GM19395 (cell line): Measurements from ENCODE around the gene MTHFD1L.

ENCODE experiments used
- ATAC-seq: cut with Tn5 transposase; IDR thresholded peaks from one replicate; pipeline ENCODE4 v1.9.1; 2021; ENCODE audit warnings: mild to moderate bottlenecking, moderate library complexity; ENCODE audit not compliant: unreplicated experiment

The MTHFD1L gene

GRCh38 chr6:150931405-150931804 is 65.9 kb downstream of the MTHFD1L start:
- ATAC-seq = no peak

GRCh38 chr6:150932996-150933395 is 67.5 kb downstream of the MTHFD1L start:
- ATAC-seq = no peak

- ATAC-seq = no peak
Measured at GRCh38 chr6:150934380-150934779, 68.9 kb downstream of the MTHFD1L start.

- ATAC-seq = no peak
Measured at GRCh38 chr6:150936021-150936555, 70.6 kb downstream of the MTHFD1L start.

- no peak for ATAC-seq
Measured at GRCh38 chr6:150937132-150937906, 71.8 kb downstream of the MTHFD1L start.

- ATAC-seq = no peak
Measured at GRCh38 chr6:150939399-150939798, 73.9 kb downstream of the MTHFD1L start.

- ATAC-seq = no peak
Measured at GRCh38 chr6:150940941-150941340, 75.4 kb downstream of the MTHFD1L start.

- no peak for ATAC-seq
Measured at GRCh38 chr6:150949526-150949925, 84.0 kb downstream of the MTHFD1L start.

GRCh38 chr6:150953851-150954250 is 88.3 kb downstream of the MTHFD1L start:
- no peak for ATAC-seq

GRCh38 chr6:150959166-150959565 is 93.7 kb downstream of the MTHFD1L start:
- ATAC-seq = no peak

- ATAC-seq = no peak
Measured at GRCh38 chr6:150962436-150962835, 96.9 kb downstream of the MTHFD1L start.

GRCh38 chr6:150964765-150965164 is 99.3 kb downstream of the MTHFD1L start:
- ATAC-seq = no peak

GRCh38 chr6:150966786-150967185 is 101.3 kb downstream of the MTHFD1L start:
- no peak for ATAC-seq

- no peak for ATAC-seq
Measured at GRCh38 chr6:150967381-150967780, 101.9 kb downstream of the MTHFD1L start.

- no peak for ATAC-seq
Measured at GRCh38 chr6:150967910-150968309, 102.4 kb downstream of the MTHFD1L start.

GRCh38 chr6:150969901-150970300 is 104.4 kb downstream of the MTHFD1L start:
- no peak for ATAC-seq

GRCh38 chr6:150971219-150971618 is 105.7 kb downstream of the MTHFD1L start:
- no peak for ATAC-seq

GRCh38 chr6:150975136-150975535 is 109.6 kb downstream of the MTHFD1L start:
- no peak for ATAC-seq

GRCh38 chr6:150977281-150977680 is 111.8 kb downstream of the MTHFD1L start:
- ATAC-seq = no peak

GRCh38 chr6:150978624-150979023 is 113.1 kb downstream of the MTHFD1L start:
- ATAC-seq = no peak

- ATAC-seq = no peak
Measured at GRCh38 chr6:150979826-150980350, 114.4 kb downstream of the MTHFD1L start.

- peak; percentile 85 for ATAC-seq
Measured at GRCh38 chr6:150981095-150981494, 115.6 kb downstream of the MTHFD1L start.
